NCI-H510A (cell line): ENCODE results near the gene CALML3.

Experiments
- DNase-seq: peaks from one replicate; lab custom pipeline; 2025; lab: John Stamatoyannopoulos, UW

Gene CALML3

GRCh38 chr10:5506751-5507648 lies 17.8 kb upstream of the CALML3 start:
- no peak for DNase-seq

DNA sequence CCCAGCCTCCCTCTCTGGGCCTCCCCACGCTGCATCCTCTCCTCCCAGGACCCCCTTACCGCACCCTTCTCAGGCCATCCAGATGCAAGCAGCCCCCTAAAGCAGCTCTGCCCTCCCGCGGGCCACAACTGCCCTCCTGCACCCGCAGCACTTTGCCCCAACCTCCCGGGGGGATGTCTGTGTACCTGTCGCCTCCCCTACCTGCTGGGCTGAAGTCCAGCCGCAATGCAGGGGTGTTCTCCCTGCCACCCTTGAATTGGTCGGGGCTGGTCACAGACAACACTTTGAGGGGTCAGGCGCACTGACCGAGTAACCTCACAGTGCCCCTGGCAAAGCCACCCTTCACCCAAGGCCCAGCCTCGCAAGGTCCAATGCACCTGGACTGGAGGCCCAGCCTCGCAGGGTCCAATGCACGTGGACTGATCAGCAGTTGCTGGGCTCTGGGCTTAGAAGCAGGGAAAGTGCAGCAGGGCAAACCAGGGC lies 17.1 kb upstream of the CALML3 start:
- DNase-seq, result no peak

- DNase-seq, result no peak
Observed at GRCh38 chr10:5508161-5508604, 16.6 kb upstream of the CALML3 start.

DNA sequence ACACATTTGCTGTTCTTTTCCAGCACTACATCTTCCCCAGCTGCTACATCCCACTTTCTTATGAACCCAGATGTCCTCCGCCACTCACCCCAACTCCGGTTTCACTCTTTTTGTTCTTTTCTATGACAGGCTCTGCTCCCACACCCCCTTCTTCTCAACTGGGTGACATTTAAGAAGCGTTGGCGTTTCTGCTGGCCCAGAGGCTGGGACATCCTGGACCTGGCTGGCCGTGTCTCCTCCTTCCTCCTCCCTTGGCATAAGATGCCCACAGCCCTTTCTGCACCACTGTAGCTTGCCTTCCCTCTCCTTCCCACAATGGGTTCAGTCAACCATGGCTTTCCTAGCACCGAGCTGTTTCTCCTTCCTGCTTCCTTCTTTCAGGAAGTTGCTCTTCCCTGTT lies 16.0 kb upstream of the CALML3 start:
- no peak for DNase-seq

DNA sequence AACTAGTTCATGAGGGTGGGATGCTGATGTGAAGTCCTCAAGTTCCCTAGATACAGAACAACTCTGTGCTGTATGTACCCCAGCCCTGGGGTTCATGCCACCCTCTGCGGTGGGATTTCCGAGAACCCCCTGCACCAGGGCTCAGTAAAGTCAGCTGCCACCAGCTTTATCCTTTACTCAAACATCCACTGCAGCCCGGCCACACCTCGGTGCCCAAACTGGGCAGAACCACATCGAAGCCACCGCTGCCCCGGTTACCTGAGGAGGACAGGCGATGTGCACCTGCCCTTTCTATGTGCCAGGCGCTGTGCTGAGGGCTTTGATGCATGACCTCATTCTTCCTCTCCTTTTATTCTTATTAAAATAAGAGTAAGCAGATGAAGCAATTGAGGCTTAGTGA lies 15.5 kb upstream of the CALML3 start:
- no peak for DNase-seq

DNA sequence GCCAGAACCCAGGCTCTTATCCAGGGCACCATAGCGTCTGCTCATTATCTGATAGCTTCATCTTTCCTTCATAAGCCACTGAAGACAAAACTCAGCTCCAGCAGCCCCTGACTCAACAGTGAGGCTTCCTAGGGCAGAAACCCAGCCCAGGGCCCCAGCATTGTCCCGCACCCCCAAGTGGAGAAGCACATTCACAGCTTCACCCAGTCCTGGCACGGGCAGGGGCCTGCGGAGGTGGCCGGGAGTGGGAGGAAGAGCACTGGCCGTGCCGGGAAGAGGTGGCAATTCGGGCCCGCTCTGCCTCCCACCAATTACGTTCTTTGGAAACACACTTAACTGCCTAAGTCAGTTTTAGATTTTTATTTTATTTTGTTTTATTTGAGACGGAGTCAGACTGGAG lies 15.1 kb upstream of the CALML3 start:
- DNase-seq, result no peak

- no peak for DNase-seq
Observed at GRCh38 chr10:5510281-5511072, 14.3 kb upstream of the CALML3 start.

GRCh38 chr10:5511231-5511884 lies 13.4 kb upstream of the CALML3 start:
- DNase-seq, result no peak

DNA sequence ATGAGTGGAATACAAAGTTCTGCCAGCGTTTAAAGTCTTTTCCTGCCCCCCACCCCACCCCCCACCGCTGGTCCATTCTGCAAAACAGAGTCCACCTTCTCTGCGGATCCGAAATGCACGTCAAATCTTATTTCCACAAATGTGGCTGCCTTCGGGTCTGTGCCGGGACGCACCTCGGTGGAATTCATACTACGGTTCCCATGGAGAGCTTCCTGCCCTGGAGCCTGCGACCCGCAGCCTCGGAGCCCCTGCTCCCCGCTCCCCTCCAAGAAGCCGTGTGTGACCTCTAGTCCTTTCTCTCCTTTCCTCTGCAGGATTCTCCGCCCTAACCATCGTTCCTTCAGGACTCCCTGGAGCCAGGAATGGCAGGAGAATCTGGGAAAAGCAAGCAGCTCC lies 12.9 kb upstream of the CALML3 start:
- DNase-seq, result no peak

DNA sequence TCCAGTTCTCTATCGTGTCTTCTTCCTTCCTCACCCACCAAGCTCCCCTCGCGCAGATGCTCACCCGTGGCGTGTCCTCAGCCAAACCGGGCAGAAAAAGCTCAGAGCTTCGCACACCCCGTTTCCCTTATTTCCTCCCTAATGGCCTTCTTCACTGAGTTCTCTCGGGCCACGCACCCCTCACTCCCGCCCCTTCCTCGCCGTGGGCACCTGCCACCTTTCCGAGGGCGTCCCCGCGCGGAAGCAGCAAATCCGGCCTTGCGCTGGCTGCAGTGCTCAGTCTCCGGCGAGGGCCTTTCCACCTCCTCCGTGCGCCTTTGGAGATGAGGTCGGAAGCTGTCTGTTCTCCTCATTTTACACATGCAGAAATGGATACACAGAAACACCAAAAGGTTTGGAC lies 12.4 kb upstream of the CALML3 start:
- DNase-seq, result no peak

DNA sequence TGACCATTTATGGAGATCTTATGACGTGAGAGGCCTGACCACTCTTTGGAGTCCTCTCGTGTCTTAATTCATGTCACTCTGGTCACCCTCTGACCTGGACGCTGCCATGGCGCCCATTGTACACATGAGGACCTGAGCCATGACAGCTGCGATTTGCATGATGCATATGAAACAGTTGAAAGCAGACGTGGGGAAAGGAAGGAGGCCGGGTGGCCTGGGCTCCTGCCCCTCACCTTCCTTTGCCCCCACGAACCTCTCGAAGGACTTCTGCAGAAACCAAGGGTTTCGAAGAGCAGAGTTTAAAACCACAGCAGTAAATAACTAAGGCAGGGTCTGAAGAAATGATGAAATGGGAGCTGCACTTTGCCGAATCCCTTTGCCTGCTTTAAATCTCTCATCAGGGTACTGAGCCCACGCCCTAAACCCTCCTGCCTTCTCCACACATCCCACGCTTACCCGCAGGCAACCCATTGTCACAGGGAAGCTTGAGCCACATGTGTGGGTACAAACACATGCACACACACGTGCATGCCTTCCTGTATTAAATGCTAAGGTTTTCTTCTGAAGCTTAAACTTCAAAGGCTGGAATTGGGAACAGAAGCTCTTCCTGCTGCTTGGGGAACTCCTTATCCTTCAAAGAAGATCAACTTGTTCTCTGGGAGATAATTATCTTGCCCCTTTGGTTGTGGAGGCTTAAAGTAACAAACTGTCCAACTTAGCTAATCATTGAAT lies 11.7 kb upstream of the CALML3 start:
- DNase-seq, result no peak

GRCh38 chr10:5514226-5514850 lies 10.4 kb upstream of the CALML3 start:
- DNase-seq, result no peak

DNA sequence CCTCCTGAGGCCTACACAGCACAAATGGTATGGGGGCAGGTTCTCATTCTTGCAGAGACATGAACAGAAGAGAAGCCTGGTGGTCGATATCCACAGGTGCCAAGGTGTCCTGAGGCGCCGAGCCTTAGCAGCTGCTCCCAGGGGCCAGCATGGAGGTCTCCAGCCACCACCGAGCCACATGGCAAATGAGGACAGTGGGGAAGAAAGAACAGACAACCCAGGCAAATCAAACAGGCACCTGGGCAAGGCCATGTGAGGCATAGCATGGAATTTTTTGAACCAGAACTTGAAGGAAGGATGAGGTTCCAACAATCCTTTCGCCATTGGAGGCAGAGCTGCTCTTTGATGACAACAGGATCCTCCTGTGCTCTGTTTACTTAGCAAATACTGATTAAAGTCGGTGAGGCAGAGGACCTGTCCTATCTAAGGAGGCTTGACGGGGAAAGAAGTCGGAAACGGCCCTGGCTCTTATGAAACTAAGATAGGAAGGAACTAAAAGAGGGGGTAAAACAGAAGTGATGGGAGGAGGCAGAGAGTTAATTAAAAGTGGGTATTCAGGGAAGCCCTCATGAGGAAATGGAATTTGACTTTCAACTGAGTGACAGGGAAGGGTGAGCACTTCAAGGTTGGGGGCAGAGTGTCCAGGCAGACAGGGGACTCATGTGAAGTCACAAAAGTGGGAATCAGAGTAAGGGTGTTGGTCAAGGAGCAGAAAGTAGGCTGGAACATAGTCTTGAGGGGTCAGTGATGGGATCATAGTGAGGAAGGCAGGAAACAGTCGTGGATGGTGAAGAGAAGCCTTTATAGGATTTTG lies 8.6 kb upstream of the CALML3 start:
- no peak for DNase-seq

DNA sequence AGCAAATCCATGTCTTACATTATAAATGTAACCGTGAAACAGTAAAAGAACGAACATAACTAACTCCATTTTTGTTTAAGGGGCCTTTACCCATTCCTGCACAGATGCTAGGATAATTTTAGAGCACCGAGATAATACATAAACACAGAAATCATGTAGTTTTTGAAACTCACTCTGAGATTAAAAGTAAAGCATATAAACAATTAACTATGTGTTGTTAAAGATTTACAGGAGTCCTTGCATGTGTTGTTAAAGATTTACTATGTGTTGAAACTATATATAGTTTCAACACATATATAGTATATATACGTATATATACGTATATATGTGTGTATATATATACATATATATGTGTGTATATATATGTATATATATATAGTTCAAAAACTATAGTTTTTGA lies 7.2 kb upstream of the CALML3 start:
- DNase-seq, result no peak

- peak; percentile 84 for DNase-seq
Observed at GRCh38 chr10:5518143-5518542, 6.6 kb upstream of the CALML3 start.

DNA sequence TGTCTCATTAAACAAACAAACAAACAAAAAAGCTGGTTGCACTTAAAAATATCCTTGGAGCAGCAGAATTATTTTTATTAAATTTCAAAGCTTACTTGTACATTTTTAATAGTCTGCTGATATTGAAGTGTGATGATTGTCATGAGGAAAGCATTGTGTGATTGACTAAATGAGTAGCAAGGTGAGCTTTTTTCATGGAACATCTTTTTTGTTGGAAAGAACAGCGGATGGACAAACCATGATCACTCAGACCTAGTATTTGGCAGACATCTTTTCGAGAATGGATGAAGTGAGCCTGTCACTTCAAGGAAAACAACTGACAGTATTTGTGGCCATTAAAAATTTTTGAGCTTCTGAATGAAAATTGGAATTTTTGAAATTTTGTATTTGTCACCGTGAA lies 5.7 kb upstream of the CALML3 start:
- no peak for DNase-seq

DNA sequence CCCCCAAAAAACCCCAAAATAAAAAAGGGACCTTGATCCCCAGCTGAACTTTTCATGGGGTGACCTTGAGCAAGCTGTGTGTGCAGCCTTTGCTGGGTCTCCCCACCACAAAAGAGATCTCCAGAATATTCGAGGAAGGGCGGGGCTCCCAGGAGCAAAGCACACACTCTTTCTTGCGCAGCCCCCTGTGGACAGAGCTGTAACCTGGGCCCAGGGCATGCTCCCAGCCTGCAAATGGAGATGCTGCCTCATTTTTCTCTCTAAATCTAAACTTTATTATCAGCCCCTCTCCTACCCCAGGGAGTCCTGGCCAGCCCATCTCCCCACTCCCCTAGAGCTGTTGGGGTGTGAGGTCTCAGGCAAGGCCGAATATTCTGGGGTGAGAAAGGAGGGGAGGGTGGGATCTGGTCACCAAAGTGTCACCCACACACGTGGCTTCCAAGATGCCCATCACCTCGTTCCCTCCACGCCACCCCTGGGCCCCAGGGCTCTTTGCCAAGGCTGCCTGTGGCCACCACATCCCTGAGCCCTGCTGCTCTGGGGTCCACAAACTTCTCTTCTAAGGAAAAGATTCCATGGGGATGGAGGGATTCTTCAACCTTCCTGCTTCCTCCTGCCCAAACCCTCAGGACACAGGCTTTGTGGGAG lies 1.7 kb upstream of the CALML3 start:
- no peak for DNase-seq

- no peak for DNase-seq
Observed at GRCh38 chr10:5523796-5524574, 776 bp upstream of the CALML3 start.
